Mesothelial cell of epicardium (in vitro differentiated cells): ENCODE data around the gene AGPAT3. TPM values are rescaled to one million over a fixed set of nuclear protein-coding genes. Genes with fewer than 3 reads are reported as not detected.

Experiments
- DNase-seq, 2 experiments: peaks; one replicate each; pipeline ENCODE4 v3.0.0; 2021; ENCODE audit warnings: low spot score in 2 of 2; ENCODE audit not compliant: unreplicated experiment in 2 of 2
- H3K27ac Mint-ChIP-seq: 2 replicates; pipeline ENCODE4 v1.8.0; 2021; ENCODE audit warnings: mixed read lengths
- H3K27me3 Mint-ChIP-seq: 2 replicates; pipeline ENCODE4 v1.8.0; 2021; ENCODE audit warnings: low read depth, mixed read lengths
- H3K36me3 Mint-ChIP-seq: 2 replicates; pipeline ENCODE4 v1.8.0; 2021; ENCODE audit warnings: mixed read lengths
- H3K4me1 Mint-ChIP-seq: 2 replicates; pipeline ENCODE4 v1.8.0; 2021; ENCODE audit warnings: mixed read lengths
- H3K4me3 Mint-ChIP-seq: 2 replicates; pipeline ENCODE4 v1.8.0; 2021; ENCODE audit warnings: mild to moderate bottlenecking, moderate library complexity, mixed read lengths
- H3K9me3 Mint-ChIP-seq: 2 replicates; pipeline ENCODE4 v1.8.0; 2021; ENCODE audit warnings: mixed read lengths
- CTCF ChIP-seq: fragments of 200-600 bp; sonication (generic); IDR thresholded peaks from one replicate; pipeline ENCODE4 v1.5.0; 2021; ENCODE audit warnings: antibody characterized with exemption; ENCODE audit not compliant: unreplicated experiment
- total RNA-seq: library from RNA; stranded (reverse); gene quantifications from 3 replicates; pipeline ENCODE4 v1.2.1, GENCODE V29; 2021

Gene AGPAT3
- total RNA-seq, 1 donor from 2014 or later: 71.0 TPM

GRCh38 chr21:44018813-44019567 lies 154.0 kb downstream of the AGPAT3 start:
- H3K27ac Mint-ChIP-seq: no peak overlapping the region
- no peak for TF ChIP-seq CTCF
- H3K36me3 Mint-ChIP-seq: no peaks in the 10 kb centered on the region
- peaks cover 13% of the 10 kb centered on the region for H3K4me1 Mint-ChIP-seq
- no peak for DNase-seq
- H3K4me3 Mint-ChIP-seq: no peak overlapping the region
- H3K27me3 Mint-ChIP-seq: no peaks in the 10 kb centered on the region
- H3K9me3 Mint-ChIP-seq: no peaks in the 10 kb centered on the region

DNA sequence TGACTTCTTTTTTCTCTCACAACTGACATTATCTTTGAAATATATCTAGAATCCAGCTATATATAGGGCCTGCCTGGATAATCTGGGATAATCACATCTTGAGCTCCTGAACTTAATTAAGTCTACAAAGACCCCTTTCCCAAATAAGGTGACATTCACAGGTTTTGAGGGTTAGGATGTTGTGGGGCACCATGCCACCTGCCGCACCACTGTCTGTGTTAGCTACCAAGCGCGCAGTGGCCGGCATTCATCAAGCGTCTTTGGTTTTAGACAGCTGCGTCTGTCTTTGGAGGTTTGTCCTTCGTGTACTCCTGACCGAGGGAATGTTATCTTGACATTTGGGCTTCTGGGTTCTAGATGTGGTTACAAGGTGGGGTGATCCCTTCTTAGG lies 154.5 kb downstream of the AGPAT3 start:
- H3K4me1 Mint-ChIP-seq: peaks cover 8% of the 10 kb centered on the region
- DNase-seq: no peak
- no peaks in the 10 kb centered on the region for H3K27me3 Mint-ChIP-seq
- no peaks in the 10 kb centered on the region for H3K9me3 Mint-ChIP-seq
- H3K4me3 Mint-ChIP-seq: no peak overlapping the region
- no peak overlapping the region for H3K27ac Mint-ChIP-seq
- TF ChIP-seq CTCF: no peak
- no peaks in the 10 kb centered on the region for H3K36me3 Mint-ChIP-seq

- no peak overlapping the region for H3K4me3 Mint-ChIP-seq
- H3K36me3 Mint-ChIP-seq: no peaks in the 10 kb centered on the region
- no peak overlapping the region for H3K27ac Mint-ChIP-seq
- no peaks in the 10 kb centered on the region for H3K27me3 Mint-ChIP-seq
- DNase-seq: no peak
- no peaks in the 10 kb centered on the region for H3K9me3 Mint-ChIP-seq
- peaks cover 11% of the 10 kb centered on the region for H3K4me1 Mint-ChIP-seq
- no peak for TF ChIP-seq CTCF
Observed at GRCh38 chr21:44020551-44020950, 155.5 kb downstream of the AGPAT3 start.

DNA sequence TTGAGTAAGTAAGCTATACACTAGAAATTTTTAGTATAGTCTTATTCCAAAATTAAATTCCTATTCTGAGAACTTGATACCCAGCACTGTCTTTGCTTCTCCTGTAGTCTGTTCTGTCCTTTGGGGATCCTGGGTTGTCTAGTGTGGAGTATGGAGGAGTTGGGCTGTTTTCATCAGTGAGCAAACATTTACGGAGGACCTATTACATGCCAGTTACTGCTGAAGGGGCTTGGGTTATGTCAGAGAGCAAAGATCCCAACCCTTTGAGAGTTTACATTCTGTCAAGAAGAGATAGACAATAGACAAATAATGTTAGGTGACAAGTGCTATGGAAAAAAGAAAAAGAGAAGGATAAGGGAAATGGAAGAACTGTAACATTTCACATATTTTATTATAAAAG lies 156.0 kb downstream of the AGPAT3 start:
- H3K4me3 Mint-ChIP-seq: no peak overlapping the region
- DNase-seq: no peak
- H3K9me3 Mint-ChIP-seq: no peaks in the 10 kb centered on the region
- H3K27me3 Mint-ChIP-seq: no peaks in the 10 kb centered on the region
- no peak for TF ChIP-seq CTCF
- H3K4me1 Mint-ChIP-seq: peaks cover 16% of the 10 kb centered on the region
- H3K27ac Mint-ChIP-seq: peak overlapping the region; percentile 66
- no peaks in the 10 kb centered on the region for H3K36me3 Mint-ChIP-seq

- Mint-ChIP-seq H3K27ac (no peak overlapping the region), H3K27me3 (no peaks in the 10 kb centered on the region), H3K9me3 (peaks cover 5% of the 10 kb centered on the region), H3K4me3 (no peak overlapping the region), H3K4me1 (peaks cover 16% of the 10 kb centered on the region), H3K36me3 (no peaks in the 10 kb centered on the region)
- TF ChIP-seq CTCF: no peak
- DNase-seq: no peak
Observed at GRCh38 chr21:44024257-44024656, 159.2 kb downstream of the AGPAT3 start.
